ENCODE results near the gene EPS8L3. TPM values are rescaled to one million over a fixed set of nuclear protein-coding genes. Genes with fewer than 3 reads are reported as not detected.

The EPS8L3 gene
- total and polyA plus RNA-seq, 2 of the 4 experiments (the other 2 are of a cell fraction): not detected

DNA sequence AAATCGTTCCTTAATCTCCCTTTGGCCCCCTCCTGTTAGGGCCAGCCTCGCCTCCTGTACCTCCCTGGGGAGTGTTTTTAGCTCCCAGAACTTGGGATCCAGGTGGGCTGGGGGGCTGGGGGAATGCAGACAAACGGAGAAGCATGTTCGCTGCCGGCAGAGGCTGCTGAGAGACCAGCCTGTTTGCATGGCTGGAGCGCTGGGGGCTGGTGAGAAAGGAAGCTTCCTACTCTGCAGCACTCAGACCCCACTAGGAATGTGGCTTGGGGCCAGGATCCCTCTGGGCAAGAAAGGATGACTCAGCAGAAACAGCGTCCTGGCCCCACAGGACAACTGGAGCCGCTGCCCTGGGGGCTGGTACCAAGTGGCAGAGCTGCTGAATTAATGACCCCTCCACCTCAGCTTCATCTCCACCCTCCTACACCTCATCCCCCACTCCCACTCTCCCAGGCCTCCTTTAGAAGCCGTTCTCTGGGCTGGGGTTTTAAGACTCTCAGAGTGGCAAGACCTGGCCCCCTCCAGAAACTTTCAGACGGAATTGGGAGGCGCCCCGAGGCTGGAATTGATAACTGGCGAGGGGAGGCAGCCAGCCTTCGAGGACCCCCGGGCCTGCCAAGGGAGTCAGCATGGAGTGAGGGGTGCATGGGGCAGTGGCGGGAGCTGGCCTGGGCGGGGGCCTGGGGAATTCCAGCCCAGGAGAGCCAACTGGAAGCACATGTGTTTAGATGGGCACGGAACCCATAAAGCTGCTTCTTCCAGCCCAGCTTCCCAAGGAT is 28.5 kb upstream of the EPS8L3 start (continued):
- TF ChIP-seq, protein P1, sequence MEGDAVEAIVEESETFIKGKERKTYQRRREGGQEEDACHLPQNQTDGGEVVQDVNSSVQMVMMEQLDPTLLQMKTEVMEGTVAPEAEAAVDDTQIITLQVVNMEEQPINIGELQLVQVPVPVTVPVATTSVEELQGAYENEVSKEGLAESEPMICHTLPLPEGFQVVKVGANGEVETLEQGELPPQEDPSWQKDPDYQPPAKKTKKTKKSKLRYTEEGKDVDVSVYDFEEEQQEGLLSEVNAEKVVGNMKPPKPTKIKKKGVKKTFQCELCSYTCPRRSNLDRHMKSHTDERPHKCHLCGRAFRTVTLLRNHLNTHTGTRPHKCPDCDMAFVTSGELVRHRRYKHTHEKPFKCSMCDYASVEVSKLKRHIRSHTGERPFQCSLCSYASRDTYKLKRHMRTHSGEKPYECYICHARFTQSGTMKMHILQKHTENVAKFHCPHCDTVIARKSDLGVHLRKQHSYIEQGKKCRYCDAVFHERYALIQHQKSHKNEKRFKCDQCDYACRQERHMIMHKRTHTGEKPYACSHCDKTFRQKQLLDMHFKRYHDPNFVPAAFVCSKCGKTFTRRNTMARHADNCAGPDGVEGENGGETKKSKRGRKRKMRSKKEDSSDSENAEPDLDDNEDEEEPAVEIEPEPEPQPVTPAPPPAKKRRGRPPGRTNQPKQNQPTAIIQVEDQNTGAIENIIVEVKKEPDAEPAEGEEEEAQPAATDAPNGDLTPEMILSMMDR (conservative IDR thresholded peaks at IDR 0.05; ENCODE audit: low read depth, low read length): peak; percentile 70
- TF ChIP-seq RFX5 (IDR thresholded peaks at IDR 0.05; ENCODE audit: low read depth, low read length): no peak

Data from IMR-90 (cell line).